Uterus (tissue), 4 donors: ENCODE results near the gene KLF16. TPM values are rescaled to one million over a fixed set of nuclear protein-coding genes. Genes with fewer than 3 reads are reported as not detected.
A peak's percentile ranks its signal among the peaks of the same experiment; 100 is the strongest.

Experiments used
- DNase-seq, 2 donors: peaks; one replicate each; pipeline ENCODE4 v3.0.0-alpha.2; 2019 to 2020
- H3K27ac ChIP-seq, 2 donors: fragments of 200-600 bp; sonication (generic); 1 replicate in 1 of 2; 2 replicates in 1 of 2; pipeline ENCODE4 v1.5.1; 2016 to 2018
- H3K27me3 ChIP-seq, 2 donors: fragments of 200-600 bp; sonication (generic); one replicate each; pipeline ENCODE4 v1.5.1; 2018 to 2019; ENCODE audit warnings: control low read depth in 1 of 2
- H3K36me3 ChIP-seq, 2 donors: fragments of 200-600 bp; sonication (generic); one replicate each; pipeline ENCODE4 v1.5.1; 2019; ENCODE audit warnings: control low read depth in 1 of 2
- H3K4me1 ChIP-seq, 2 donors: fragments of 200-600 bp; sonication (generic); one replicate each; pipeline ENCODE4 v1.5.1; 2018 to 2019; ENCODE audit warnings: control low read depth in 1 of 2
- H3K4me3 ChIP-seq, 2 donors: fragments of 200-600 bp; sonication (generic); 1 replicate in 1 of 2; 2 replicates in 1 of 2; pipeline ENCODE4 v1.5.1; 2018 to 2019; ENCODE audit warnings: mild to moderate bottlenecking in 1 of 2
- H3K9me3 ChIP-seq, 2 donors: fragments of 200-600 bp; sonication (generic); one replicate each; pipeline ENCODE4 v1.5.1; 2019; ENCODE audit warnings: control low read depth in 1 of 2
- POLR2A ChIP-seq, 2 donors: fragments of 450-650 bp; IDR thresholded peaks; one replicate each; pipeline ENCODE4 v1.6.1; 2016; ENCODE audit warnings: antibody characterized with exemption in 2 of 2, mild to moderate bottlenecking in 1 of 2, moderate library complexity in 1 of 2
- intact Hi-C: fragments of 100-400 bp; cut with DNase I; formaldehyde crosslinking; loops from one replicate; pipeline ENCODE4 v1.15.1; 2023; ENCODE audit warnings: low total_unique reads
- total RNA-seq, 4 donors: library from RNA; depleted of rRNA in 3 of 4; stranded (reverse); fragments of >200 nt in 3 of 4; gene quantifications; one replicate each; pipeline versions ENCODE4 v1.1.0 to v1.2.4, GENCODE V29; 2014 to 2023
- TF ChIP-seq, protein P1 (sequence below), 4 experiments: fragments of 200-600 bp in 2 of 4; fragments of 450-650 bp in 2 of 4; sonication (generic) in 2 of 4; IDR thresholded peaks; one replicate each; pipeline ENCODE4 v1.5.1; 2016 to 2019; ENCODE audit warnings: antibody characterized with exemption in 4 of 4, mild to moderate bottlenecking in 2 of 4, moderate library complexity in 1 of 4
- donor health status: DM: yes; HTN: yes; CAD: no.

Gene KLF16
- total RNA-seq, 4 donors from 2014 or later, result 0.26 to 17.7 (median 3.9) TPM; not detected in 1

DNA sequence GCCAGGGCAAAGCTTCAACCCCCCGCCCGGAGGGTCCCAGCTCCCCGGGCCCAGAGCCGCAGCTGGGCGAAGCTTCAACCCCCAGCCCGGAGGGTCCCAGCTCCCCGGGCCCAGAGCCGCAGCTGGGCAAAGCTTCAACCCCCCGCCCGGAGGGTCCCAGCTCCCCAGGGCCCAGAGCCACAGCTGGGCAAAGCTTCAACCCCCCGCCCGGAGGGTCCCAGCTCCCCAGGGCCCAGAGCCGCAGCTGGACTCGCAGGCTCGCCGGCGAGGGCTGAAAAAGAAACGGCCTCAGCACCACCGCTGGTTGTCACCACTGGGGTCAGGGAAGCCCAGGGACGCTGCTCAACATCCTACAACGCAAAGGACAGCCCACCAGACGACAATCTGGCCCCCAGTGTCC, 20.3 kb downstream of the KLF16 start:
- H3K4me3 ChIP-seq, result no peak overlapping the region
- TF ChIP-seq, protein P1, sequence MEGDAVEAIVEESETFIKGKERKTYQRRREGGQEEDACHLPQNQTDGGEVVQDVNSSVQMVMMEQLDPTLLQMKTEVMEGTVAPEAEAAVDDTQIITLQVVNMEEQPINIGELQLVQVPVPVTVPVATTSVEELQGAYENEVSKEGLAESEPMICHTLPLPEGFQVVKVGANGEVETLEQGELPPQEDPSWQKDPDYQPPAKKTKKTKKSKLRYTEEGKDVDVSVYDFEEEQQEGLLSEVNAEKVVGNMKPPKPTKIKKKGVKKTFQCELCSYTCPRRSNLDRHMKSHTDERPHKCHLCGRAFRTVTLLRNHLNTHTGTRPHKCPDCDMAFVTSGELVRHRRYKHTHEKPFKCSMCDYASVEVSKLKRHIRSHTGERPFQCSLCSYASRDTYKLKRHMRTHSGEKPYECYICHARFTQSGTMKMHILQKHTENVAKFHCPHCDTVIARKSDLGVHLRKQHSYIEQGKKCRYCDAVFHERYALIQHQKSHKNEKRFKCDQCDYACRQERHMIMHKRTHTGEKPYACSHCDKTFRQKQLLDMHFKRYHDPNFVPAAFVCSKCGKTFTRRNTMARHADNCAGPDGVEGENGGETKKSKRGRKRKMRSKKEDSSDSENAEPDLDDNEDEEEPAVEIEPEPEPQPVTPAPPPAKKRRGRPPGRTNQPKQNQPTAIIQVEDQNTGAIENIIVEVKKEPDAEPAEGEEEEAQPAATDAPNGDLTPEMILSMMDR (IDR thresholded peaks at IDR 0.05), result no peak
- TF ChIP-seq POLR2A (IDR thresholded peaks at IDR 0.05), result no peak
- DNase-seq, result no peak
- no peaks in the 10 kb centered on the region for H3K9me3 ChIP-seq
- no peaks in the 10 kb centered on the region for H3K27me3 ChIP-seq
- peaks cover 0 to 37% of the 10 kb centered on the region in 2 donors for H3K4me1 ChIP-seq
- intact Hi-C loops, result no loop called here
- no peaks in the 10 kb centered on the region for H3K36me3 ChIP-seq
- no peak overlapping the region for H3K27ac ChIP-seq

DNA sequence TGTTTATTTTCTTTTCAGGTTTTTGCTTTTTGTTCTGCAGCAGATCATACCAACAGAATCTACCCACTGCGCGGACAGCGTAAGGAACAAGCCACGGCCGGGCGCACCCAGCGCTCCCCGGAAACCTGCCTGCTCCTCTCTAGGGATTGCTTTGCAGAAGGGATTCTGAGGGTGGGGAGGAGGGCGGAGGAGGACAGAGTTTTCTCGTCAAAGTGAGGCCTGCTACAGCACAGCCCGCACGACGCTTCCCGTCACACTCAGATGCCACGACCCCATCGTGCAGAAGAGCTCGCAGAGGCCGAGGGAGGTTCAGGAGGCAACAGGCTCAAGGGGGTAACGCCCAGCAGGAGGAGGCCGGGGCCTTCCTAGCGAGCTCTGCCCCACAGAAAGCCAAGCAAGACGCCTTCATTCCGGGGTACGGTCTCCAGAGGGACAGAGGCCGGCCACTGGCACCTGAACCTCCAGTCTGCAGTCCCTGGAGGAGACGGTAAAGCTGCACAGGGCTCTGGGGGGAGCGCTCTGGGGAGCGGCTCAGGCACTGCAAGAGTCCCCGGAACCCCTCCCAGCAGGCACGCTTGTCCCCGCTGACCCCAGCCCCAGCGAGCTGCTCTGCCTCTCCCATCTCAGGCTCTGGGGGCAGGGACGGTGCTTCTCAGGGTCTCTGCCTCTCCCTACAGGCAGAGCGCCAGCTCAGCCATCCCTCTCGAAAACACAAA, 22.0 kb downstream of the KLF16 start:
- Histone ChIP-seq H3K36me3 (no peaks in the 10 kb centered on the region), H3K4me3 (no peak overlapping the region), H3K27me3 (no peaks in the 10 kb centered on the region), H3K4me1 (peaks cover 0 to 40% of the 10 kb centered on the region in 2 donors), H3K27ac (peak overlapping the region; percentile 41 to 56), H3K9me3 (no peaks in the 10 kb centered on the region)
- intact Hi-C loops, result no loop called here
- no peak for DNase-seq
- TF ChIP-seq POLR2A (IDR thresholded peaks at IDR 0.05), result no peak
- TF ChIP-seq, protein P1 (IDR thresholded peaks at IDR 0.05), result no peak

DNA sequence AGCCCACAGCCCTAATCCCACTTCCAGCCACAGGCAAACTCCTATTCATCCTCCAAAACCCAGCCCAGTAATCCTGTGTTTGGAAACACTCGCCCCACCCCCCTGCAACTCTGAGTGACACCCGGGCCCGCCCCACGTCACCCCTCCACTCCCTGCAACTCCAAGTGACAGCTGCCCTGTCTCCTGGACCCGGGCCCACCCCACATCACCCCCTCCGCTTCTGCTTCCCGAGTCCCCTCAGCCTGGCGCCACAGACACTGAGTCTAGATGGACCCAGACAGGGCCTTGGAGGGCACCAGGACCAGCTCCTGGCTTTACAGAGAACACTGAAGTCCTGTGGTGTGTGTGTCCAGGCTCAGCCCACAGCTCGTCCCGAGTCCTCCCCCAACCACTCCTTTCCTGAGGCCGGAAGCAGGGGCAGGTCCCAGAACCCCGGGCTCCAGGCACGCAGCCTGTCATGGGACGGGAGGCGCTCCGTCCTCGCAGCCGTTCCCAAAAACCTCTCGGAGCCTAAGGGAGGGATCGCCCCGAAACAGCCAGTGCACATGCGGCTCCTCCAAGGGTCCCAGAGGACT, 22.8 kb downstream of the KLF16 start:
- no peak overlapping the region for H3K4me3 ChIP-seq
- DNase-seq, result no peak
- peaks cover 0 to 33% of the 10 kb centered on the region in 2 donors for H3K4me1 ChIP-seq
- H3K27ac ChIP-seq, result peak overlapping the region; percentile 41 to 56
- no peaks in the 10 kb centered on the region for H3K9me3 ChIP-seq
- intact Hi-C loops, result no loop called here
- TF ChIP-seq POLR2A (IDR thresholded peaks at IDR 0.05), result no peak
- TF ChIP-seq, protein P1 (IDR thresholded peaks at IDR 0.05), result no peak
- no peaks in the 10 kb centered on the region for H3K36me3 ChIP-seq
- H3K27me3 ChIP-seq, result no peaks in the 10 kb centered on the region

DNA sequence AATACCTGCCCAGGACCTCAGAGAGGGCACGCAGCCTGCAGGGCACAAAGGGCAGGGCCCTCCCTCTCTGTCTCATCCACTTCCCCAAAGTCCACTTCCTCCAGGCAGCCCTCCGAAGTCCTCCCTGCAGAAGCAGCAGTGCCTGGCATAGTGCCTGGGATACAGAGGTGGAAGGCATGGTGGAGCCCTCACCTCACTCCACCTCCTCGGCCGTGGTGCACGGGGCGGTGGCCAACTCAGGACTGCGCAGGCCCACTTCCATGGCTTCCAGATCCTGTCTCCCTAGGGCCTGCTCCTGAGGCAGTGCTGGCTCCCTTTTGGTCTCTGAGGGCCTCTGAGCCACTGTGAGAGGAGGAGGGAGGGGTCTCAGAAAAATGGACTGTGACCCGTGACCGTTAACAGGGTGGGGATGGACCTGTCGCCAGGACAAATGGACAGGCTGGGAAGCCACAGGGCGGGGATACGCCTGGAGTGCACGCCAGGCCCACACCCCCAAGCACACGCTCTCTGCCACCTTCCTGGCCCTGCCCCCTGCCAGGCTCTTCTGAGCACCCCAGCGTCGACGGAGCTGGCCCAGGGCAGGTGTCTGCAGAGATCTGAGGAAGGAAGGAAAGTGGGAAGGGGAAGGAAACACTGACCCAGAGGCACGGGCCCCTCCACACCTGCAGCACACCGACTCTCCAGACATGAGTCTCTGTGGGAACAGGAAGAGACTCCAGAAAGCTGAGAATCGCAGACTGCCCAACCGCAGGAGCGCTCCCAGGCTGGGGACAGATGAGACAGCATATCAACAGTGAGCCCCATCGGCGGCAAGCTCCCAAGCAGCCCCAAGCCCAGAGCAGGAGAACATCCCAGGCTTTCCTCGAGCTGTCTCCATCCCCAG, 23.5 kb downstream of the KLF16 start:
- H3K27me3 ChIP-seq, result no peaks in the 10 kb centered on the region
- H3K9me3 ChIP-seq, result no peaks in the 10 kb centered on the region
- H3K4me3 ChIP-seq, result no peak overlapping the region
- no peak for DNase-seq
- H3K36me3 ChIP-seq, result no peaks in the 10 kb centered on the region
- intact Hi-C loops, result no loop called here
- no peak for TF ChIP-seq POLR2A (IDR thresholded peaks at IDR 0.05)
- TF ChIP-seq, protein P1 (IDR thresholded peaks at IDR 0.05), result no peak
- peaks cover 0 to 26% of the 10 kb centered on the region in 2 donors for H3K4me1 ChIP-seq
- H3K27ac ChIP-seq, result peak overlapping the region in 1 of 2 donors; percentile 56
